Activated CD8-positive, alpha-beta T cell treated with anti-CD3 and anti-CD28 coated beads for 36 hours (primary cell): Measurements from ENCODE around the gene MCTP2. TPM values are rescaled to one million over a fixed set of nuclear protein-coding genes. Genes with fewer than 3 reads are reported as not detected.

Source experiments
- ATAC-seq: fragments of 200-7000 bp; cut with Tn5 transposase; one replicate; pipeline ENCODE4 v1.10.0; 2021; ENCODE audit warnings: mild to moderate bottlenecking, moderate library complexity
- CTCF ChIA-PET: fragments of 350-600 bp; sonication (Branson Sonifier 250); formaldehyde crosslinking; loops from one replicate; lab custom pipeline; 2021; ENCODE audit warnings: antibody characterized with exemption; lab: Charles Lee
- POLR2A ChIA-PET: fragments of 350-600 bp; sonication (Branson Sonifier 250); formaldehyde crosslinking; loops from one replicate; lab custom pipeline; 2021; ENCODE audit warnings: antibody characterized with exemption; lab: Charles Lee
- DNase-seq: peaks from one replicate; pipeline ENCODE4 v3.0.0-alpha.2; 2020
- H3K27ac Mint-ChIP-seq: one replicate; pipeline ENCODE4 v1.8.0; 2021; ENCODE audit warnings: mild to moderate bottlenecking, mixed read lengths
- H3K27me3 Mint-ChIP-seq: one replicate; pipeline ENCODE4 v1.8.0; 2021; ENCODE audit warnings: mixed read lengths
- H3K36me3 Mint-ChIP-seq: one replicate; pipeline ENCODE4 v1.8.0; 2021; ENCODE audit warnings: low read depth, mixed read lengths
- H3K4me1 Mint-ChIP-seq: one replicate; pipeline ENCODE4 v1.8.0; 2021; ENCODE audit warnings: low read depth, mixed read lengths
- H3K4me3 Mint-ChIP-seq: one replicate; pipeline ENCODE4 v1.8.0; 2021; ENCODE audit warnings: mild to moderate bottlenecking, moderate library complexity, mixed read lengths
- H3K9me3 Mint-ChIP-seq: one replicate; pipeline ENCODE4 v1.8.0; 2021; ENCODE audit warnings: mixed read lengths
- intact Hi-C: fragments of 100-400 bp; cut with micrococcal nuclease; formaldehyde crosslinking; loops from one replicate; pipeline ENCODE4 v1.10.0; 2022
- total RNA-seq, 2 experiments: library from RNA; stranded (reverse); gene quantifications; one replicate each; pipeline ENCODE4 v1.2.3, GENCODE V29; 2021
- TF ChIP-seq, protein P1 (sequence below): fragments of 200-600 bp; IDR thresholded peaks from one replicate; pipeline ENCODE4 v1.8.0; 2022; ENCODE audit warnings: antibody characterized with exemption, mild to moderate bottlenecking

MCTP2 gene
- total RNA-seq, 2 experiments from 2014 or later: 16.2 to 18.3 TPM

DNA sequence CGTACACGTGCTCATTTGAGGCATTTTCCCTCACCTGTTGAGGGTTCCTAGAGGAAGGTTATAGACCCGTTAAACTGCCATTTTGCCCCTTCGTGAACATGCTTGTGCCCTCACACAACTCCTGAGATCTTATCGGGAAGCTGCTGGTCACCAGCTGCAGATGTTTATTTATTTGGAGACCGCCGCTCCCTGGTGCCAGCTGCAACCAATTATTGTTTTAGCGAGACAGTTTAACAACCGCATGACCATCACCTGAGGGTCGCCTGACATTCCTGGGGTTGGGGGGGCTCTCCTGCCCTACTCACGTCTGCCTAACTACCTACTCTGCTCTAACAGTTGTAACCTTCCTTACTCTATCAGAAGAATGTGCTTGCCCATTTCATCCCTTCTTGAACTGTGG lies 292.5 kb downstream of the MCTP2 start:
- intact Hi-C loops: no loop called here
- ChIA-PET POLR2A (no interaction called here), CTCF (no interaction called here)
- no peak overlapping the region for H3K4me3 Mint-ChIP-seq
- no peak for DNase-seq
- no peak for ATAC-seq
- no peaks in the 10 kb centered on the region for H3K4me1 Mint-ChIP-seq
- peaks cover 1% of the 10 kb centered on the region for H3K27me3 Mint-ChIP-seq
- no peaks in the 10 kb centered on the region for H3K9me3 Mint-ChIP-seq
- TF ChIP-seq, protein P1, sequence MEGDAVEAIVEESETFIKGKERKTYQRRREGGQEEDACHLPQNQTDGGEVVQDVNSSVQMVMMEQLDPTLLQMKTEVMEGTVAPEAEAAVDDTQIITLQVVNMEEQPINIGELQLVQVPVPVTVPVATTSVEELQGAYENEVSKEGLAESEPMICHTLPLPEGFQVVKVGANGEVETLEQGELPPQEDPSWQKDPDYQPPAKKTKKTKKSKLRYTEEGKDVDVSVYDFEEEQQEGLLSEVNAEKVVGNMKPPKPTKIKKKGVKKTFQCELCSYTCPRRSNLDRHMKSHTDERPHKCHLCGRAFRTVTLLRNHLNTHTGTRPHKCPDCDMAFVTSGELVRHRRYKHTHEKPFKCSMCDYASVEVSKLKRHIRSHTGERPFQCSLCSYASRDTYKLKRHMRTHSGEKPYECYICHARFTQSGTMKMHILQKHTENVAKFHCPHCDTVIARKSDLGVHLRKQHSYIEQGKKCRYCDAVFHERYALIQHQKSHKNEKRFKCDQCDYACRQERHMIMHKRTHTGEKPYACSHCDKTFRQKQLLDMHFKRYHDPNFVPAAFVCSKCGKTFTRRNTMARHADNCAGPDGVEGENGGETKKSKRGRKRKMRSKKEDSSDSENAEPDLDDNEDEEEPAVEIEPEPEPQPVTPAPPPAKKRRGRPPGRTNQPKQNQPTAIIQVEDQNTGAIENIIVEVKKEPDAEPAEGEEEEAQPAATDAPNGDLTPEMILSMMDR: no peak
- no peak overlapping the region for H3K27ac Mint-ChIP-seq
- no peaks in the 10 kb centered on the region for H3K36me3 Mint-ChIP-seq

DNA sequence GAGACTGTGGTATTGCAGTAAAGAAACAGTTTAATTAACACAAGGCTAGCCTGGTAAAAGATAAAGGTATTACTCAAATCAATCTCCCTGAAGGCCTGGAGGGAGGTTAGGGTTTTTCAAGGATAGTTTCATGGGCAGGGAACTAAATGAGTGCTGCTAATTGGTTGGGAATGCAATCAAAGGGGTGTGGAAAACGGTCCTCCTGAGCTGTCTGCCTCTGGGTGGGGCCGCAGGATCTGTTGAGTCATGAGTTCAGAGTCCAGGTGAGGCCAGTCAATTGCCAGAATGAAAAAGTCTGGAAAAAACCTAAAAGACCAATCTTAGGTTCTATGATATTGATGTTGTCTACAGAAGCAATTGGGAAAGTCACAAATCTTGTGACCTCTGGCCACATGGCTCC lies 293.2 kb downstream of the MCTP2 start:
- no peaks in the 10 kb centered on the region for H3K9me3 Mint-ChIP-seq
- DNase-seq (no peak), ATAC-seq (no peak)
- POLR2A ChIA-PET: no interaction called here
- no peaks in the 10 kb centered on the region for H3K36me3 Mint-ChIP-seq
- CTCF ChIA-PET: interaction anchor here (0.7 kb wide), 1 partner anchor 48 kb away, joined by 3 read pairs; no protein-coding TSS in a partner anchor
- no peak overlapping the region for H3K4me3 Mint-ChIP-seq
- intact Hi-C loops: no loop called here
- peaks cover 1% of the 10 kb centered on the region for H3K27me3 Mint-ChIP-seq
- no peak overlapping the region for H3K27ac Mint-ChIP-seq
- TF ChIP-seq, protein P1: no peak
- no peaks in the 10 kb centered on the region for H3K4me1 Mint-ChIP-seq

DNA sequence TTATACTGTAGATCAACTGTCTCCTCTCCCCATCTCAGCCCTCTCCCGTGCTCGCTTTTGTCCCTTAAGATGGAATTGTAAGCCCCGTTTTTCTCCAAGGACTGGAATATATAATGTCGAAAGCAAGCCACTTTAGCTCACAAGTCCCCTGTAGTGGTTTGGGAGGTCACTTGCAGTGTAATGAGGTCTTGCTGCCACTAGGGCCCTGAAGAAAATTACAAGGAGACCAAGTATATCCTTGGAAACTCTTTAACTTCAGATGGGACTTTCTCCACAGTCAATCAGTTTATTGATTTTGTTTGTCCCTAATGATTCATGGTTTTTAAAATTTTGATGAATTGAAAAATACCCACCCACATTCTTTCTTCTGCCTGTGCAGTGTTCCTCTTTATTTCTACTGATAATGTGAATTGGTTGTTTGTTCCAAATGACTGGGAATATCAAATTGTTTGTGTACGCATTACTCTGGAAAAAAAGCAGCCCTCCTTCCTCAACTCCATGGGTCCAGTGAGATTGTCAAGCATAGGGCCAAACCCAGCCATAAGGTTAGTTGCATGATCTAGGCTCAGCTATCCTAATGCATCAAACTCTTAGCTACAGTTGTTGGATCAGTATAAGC lies 294.8 kb downstream of the MCTP2 start:
- H3K27me3 Mint-ChIP-seq: peaks cover 2% of the 10 kb centered on the region
- CTCF ChIA-PET: interaction anchor here (0.9 to 1.8 kb wide), 2 partner anchors 14 to 20 kb away, joined by 3 to 6 read pairs; no protein-coding TSS in a partner anchor
- POLR2A ChIA-PET: no interaction called here
- ATAC-seq (no peak), DNase-seq (no peak)
- no peaks in the 10 kb centered on the region for H3K9me3 Mint-ChIP-seq
- intact Hi-C loops: no loop called here
- TF ChIP-seq, protein P1: peak; percentile 47
- H3K4me3 Mint-ChIP-seq: no peak overlapping the region
- no peak overlapping the region for H3K27ac Mint-ChIP-seq
- H3K4me1 Mint-ChIP-seq: no peaks in the 10 kb centered on the region
- no peaks in the 10 kb centered on the region for H3K36me3 Mint-ChIP-seq

DNA sequence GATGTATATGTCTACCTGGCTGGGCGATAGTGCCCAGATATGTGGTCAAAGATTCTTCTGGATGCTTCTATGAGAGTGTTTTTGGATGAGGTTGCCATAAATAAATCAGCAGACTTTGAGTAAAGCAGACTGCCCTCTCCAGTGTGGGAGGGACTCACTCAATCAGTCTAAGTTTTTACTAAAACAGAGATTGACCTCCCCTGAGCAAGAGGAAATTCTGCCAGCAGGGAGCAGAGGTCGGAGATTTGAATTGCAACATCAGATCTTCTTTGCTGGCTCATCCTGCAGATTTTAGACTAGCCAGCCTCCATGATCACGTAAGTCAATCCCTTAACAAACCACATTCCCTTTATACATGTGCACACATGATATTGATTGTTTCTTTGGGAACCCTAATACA lies 300.9 kb downstream of the MCTP2 start:
- no peak for ATAC-seq
- no peaks in the 10 kb centered on the region for H3K36me3 Mint-ChIP-seq
- no peak for DNase-seq
- TF ChIP-seq, protein P1: no peak
- no peaks in the 10 kb centered on the region for H3K4me1 Mint-ChIP-seq
- POLR2A ChIA-PET: no interaction called here
- no peaks in the 10 kb centered on the region for H3K9me3 Mint-ChIP-seq
- CTCF ChIA-PET: no interaction called here
- H3K27ac Mint-ChIP-seq: no peak overlapping the region
- intact Hi-C loops: no loop called here
- H3K4me3 Mint-ChIP-seq: no peak overlapping the region
- peaks cover 13% of the 10 kb centered on the region for H3K27me3 Mint-ChIP-seq
